KMS-11 (cell line): ENCODE results near the gene ACSF2.

ENCODE experiments used
- H2AFZ ChIP-seq: fragments of 200-600 bp; sonication (generic); 2 replicates; pipeline ENCODE4 v1.6.1; 2016; ENCODE audit warnings: antibody characterized with exemption, mixed run types, low read depth
- H3K27ac ChIP-seq: fragments of 200-600 bp; sonication (generic); 2 replicates; pipeline ENCODE4 v1.6.1; 2016; ENCODE audit warnings: mild to moderate bottlenecking, mixed run types
- H3K27me3 ChIP-seq: fragments of 200-600 bp; sonication (generic); 2 replicates; pipeline ENCODE4 v1.6.1; 2017; ENCODE audit warnings: mild to moderate bottlenecking, low read depth, mixed run types, moderate library complexity; ENCODE audit not compliant: insufficient read depth
- H3K36me3 ChIP-seq: fragments of 200-600 bp; sonication (generic); 2 replicates; pipeline ENCODE4 v1.6.1; 2017; ENCODE audit warnings: mild to moderate bottlenecking, mixed run types; ENCODE audit not compliant: insufficient read depth
- H3K4me1 ChIP-seq: fragments of 200-600 bp; sonication (generic); 2 replicates; pipeline ENCODE4 v1.6.1; 2016; ENCODE audit warnings: mild to moderate bottlenecking, low read depth, mixed run types; ENCODE audit not compliant: poor library complexity, severe bottlenecking
- H3K4me2 ChIP-seq: fragments of 200-600 bp; sonication (generic); 2 replicates; pipeline ENCODE4 v1.7.0; 2016; ENCODE audit warnings: mild to moderate bottlenecking, mixed run types
- H3K4me3 ChIP-seq: fragments of 200-600 bp; sonication (generic); IDR thresholded peaks from 2 replicates; pipeline ENCODE4 v1.6.1; 2017; ENCODE audit warnings: low read depth, low read length, mixed read lengths; ENCODE audit not compliant: insufficient read depth
- H3K79me2 ChIP-seq: fragments of 200-600 bp; sonication (generic); 2 replicates; pipeline ENCODE4 v1.6.1; 2016; ENCODE audit warnings: low read depth, mixed run types; ENCODE audit not compliant: insufficient read depth
- H3K9ac ChIP-seq: fragments of 200-600 bp; sonication (generic); 2 replicates; pipeline ENCODE4 v1.6.1; 2016; ENCODE audit warnings: mild to moderate bottlenecking, mixed run types
- H4K20me1 ChIP-seq: fragments of 200-600 bp; sonication (generic); 2 replicates; pipeline ENCODE4 v1.6.1; 2016; ENCODE audit warnings: mild to moderate bottlenecking, mixed run types; ENCODE audit not compliant: insufficient read depth
- TF ChIP-seq, protein P1 (sequence below): fragments of 200-600 bp; sonication (generic); conservative IDR thresholded peaks from 2 replicates; pipeline ENCODE4 v1.6.1; 2017; ENCODE audit warnings: low read depth, mild to moderate bottlenecking, antibody characterized with exemption, low read length, moderate library complexity, mixed read lengths

ACSF2 gene

DNA sequence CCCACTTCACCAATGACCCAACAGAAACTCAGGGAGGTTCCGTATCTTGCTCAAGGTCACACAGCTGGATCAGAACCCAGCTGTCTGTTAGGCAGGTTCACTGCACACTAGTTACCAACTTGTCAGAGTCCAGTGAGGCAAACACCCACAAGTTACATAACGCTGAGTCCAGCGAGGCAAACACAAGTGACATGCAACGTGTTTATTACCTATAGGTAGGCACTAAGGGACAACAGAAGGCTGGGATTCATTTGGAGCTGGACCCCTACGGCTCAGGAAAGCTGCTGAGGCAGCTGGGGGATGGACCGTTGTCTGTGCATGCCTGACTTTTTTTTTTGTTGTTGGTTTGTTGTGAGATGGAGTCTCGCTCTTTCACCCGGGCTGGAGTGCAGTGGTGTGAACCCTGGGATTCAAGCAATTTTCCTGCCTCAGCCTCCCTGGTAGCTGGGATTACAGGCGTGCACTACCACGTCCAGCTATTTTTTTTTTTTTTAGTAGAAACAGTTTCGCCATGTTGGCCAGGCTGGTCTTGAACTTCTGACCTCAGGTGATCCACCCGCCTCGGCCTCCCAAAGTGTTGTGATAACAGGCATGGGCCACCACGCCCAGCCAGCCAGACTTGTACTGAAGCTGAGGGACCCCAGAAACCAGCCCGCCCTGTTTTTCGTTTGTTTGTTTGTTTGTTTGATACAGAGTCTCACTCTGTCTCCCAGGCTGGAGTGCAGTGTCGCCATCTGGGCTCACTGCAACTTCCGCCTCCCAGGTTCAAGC is 50.7 kb downstream of the ACSF2 start:
- Histone ChIP-seq H3K4me1 (peaks cover 16% of the 10 kb centered on the region), H3K4me3 (no peak overlapping the region), H3K27me3 (no peaks in the 10 kb centered on the region), H3K36me3 (no peaks in the 10 kb centered on the region), H3K79me2 (peaks cover 11% of the 10 kb centered on the region; the same call in 1 of the 2 replicates), H3K9ac (no peak overlapping the region), H2AFZ (no peak overlapping the region), H3K27ac (no peak overlapping the region), H4K20me1 (no peaks in the 10 kb centered on the region), H3K4me2 (no peak overlapping the region)
- TF ChIP-seq, protein P1, sequence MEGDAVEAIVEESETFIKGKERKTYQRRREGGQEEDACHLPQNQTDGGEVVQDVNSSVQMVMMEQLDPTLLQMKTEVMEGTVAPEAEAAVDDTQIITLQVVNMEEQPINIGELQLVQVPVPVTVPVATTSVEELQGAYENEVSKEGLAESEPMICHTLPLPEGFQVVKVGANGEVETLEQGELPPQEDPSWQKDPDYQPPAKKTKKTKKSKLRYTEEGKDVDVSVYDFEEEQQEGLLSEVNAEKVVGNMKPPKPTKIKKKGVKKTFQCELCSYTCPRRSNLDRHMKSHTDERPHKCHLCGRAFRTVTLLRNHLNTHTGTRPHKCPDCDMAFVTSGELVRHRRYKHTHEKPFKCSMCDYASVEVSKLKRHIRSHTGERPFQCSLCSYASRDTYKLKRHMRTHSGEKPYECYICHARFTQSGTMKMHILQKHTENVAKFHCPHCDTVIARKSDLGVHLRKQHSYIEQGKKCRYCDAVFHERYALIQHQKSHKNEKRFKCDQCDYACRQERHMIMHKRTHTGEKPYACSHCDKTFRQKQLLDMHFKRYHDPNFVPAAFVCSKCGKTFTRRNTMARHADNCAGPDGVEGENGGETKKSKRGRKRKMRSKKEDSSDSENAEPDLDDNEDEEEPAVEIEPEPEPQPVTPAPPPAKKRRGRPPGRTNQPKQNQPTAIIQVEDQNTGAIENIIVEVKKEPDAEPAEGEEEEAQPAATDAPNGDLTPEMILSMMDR, result no peak

DNA sequence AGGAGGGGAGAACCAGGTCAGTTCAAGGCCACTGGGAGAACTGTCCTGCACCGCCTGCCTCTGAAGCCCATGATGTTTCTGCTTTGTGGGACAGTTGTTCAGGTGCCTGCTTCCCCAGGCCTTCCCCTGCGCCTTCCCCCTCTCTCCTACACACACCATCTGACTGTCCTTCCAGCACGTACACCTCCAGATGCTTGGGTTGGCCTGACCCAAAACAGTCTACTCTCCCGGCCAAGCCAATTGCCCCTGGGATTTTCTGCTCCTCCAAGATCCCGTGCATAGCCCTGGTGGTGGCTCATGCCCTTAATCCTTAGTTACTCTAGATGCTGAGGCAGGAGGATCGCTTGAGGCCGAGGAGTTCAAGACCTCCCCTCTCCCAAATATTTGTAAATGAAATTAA is 52.0 kb downstream of the ACSF2 start:
- Histone ChIP-seq H3K79me2 (peaks cover 11% of the 10 kb centered on the region; the same call in 1 of the 2 replicates), H4K20me1 (no peaks in the 10 kb centered on the region), H3K27ac (peak overlapping the region; percentile 71), H3K4me3 (no peak overlapping the region), H2AFZ (peak overlapping the region; percentile 95), H3K4me2 (peak overlapping the region; percentile 58), H3K9ac (peak overlapping the region; percentile 78), H3K36me3 (no peaks in the 10 kb centered on the region), H3K4me1 (peaks cover 26% of the 10 kb centered on the region), H3K27me3 (no peaks in the 10 kb centered on the region)
- TF ChIP-seq, protein P1, result no peak

DNA sequence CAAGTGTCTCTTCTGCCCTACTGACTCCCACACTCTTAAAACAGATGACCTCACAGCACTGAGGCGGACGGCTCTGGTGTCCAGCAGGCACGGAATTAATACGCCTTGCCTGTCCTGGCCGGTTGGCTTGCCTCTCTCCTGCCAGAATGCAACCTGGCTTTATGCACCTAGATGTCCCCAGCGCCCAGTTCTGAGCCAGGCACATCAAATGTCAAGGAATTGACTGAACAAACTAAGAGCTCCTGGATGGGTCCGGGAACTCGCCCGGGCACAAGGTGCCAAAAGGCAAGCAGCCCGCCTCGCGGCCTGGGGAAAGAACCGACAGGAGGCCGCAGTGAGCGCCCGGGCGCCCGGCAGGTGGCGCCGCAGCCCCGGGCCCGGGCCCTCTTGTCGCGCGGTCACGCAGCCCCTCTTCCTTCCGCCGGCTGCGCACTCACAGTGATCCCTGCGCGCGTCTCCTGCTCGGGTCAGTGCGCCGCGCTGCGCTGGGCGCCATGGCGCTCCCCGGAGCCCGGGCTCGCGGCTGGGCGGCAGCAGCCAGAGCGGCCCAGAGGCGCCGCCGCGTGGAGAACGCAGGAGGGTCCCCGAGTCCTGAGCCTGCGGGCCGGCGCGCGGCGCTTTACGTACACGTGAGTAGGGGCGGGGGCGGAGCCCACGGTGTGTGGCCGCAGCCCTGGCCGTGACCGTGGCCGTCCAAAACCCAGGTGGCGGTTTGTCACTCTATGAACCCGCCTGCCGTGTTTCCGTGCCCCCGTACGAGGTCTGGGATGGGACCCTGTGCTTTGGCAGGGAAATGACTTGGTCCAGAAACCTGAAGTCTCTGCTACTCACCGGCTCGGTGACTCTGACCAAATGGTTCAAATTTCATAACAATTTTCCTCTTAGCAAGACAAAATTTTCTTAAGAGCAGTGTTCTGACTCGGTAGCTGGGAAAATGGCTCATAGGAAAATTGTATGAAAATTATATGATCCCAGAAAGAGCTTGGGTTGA is 52.7 kb downstream of the ACSF2 start, which contains the start of gene RSAD1:
RSAD1 (plus strand) TSS at position 470 of the 991 bp plus-strand sequence; CDS start at position 495, 25 bp downstream.
- Histone ChIP-seq H3K27ac (peak within 1 kb of the TSS; percentile 71), H3K79me2 (peaks cover 11% of the 10 kb centered on the region; the same call in 1 of the 2 replicates), H2AFZ (peak within 1 kb of the TSS; percentile 95), H3K4me1 (peaks cover 26% of the 10 kb centered on the region), H3K9ac (peak within 1 kb of the TSS; percentile 78), H3K4me3 (peak within 1 kb of the TSS; percentile 70), H3K27me3 (no peaks in the 10 kb centered on the region), H3K36me3 (no peaks in the 10 kb centered on the region), H3K4me2 (peak within 1 kb of the TSS; percentile 93), H4K20me1 (no peaks in the 10 kb centered on the region)
- TF ChIP-seq, protein P1, result peak; percentile 72

DNA sequence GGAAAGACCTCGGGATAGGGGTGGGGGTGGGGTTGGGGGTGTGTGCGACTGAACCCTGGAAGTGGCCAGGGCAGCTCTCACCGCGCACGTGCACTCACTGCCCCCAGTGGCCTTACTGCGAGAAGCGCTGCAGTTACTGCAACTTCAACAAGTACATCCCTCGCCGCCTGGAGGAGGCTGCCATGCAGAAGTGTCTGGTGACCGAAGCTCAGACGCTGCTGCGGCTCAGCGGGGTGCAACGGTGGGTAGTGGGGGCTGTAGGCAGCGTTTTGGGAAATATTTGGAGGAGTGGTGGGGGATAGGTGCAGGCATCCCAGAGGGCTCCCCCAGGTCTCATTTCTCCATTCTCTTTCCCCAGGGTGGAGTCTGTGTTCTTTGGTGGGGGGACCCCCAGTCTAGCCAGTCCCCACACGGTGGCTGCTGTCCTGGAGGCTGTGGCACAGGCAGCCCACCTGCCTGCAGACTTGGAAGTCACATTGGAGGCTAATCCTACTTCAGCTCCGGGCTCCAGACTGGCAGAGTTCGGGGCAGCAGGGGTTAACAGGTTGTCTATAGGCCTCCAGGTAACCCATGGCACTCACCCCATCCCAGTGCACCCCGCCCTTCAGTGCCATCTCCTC is 53.6 kb downstream of the ACSF2 start:
- no peaks in the 10 kb centered on the region for H3K36me3 ChIP-seq
- peak overlapping the region; percentile 89 for H2AFZ ChIP-seq
- peaks cover 11% of the 10 kb centered on the region; the same call in 1 of the 2 replicates for H3K79me2 ChIP-seq
- peak overlapping the region; percentile 71; the same call in 1 of the 2 replicates for H3K27ac ChIP-seq
- TF ChIP-seq, protein P1, result no peak; the same call in none of the 2 replicates
- H3K4me1 ChIP-seq, result peaks cover 26% of the 10 kb centered on the region
- peak overlapping the region; percentile 78; the same call in 1 of the 2 replicates for H3K9ac ChIP-seq
- peak overlapping the region; percentile 70 for H3K4me3 ChIP-seq
- H3K27me3 ChIP-seq, result no peaks in the 10 kb centered on the region
- H4K20me1 ChIP-seq, result no peaks in the 10 kb centered on the region
- peak overlapping the region; percentile 93 for H3K4me2 ChIP-seq
